Muscle layer of colon (tissue), 2 donors: ENCODE data around the gene UBTD2.

Experiments used
- H3K27ac ChIP-seq: one replicate; pipeline ENCODE4 v1.7.0; 2013; ENCODE audit warnings: low read depth, mild to moderate bottlenecking, low read length, moderate library complexity
- H3K27me3 ChIP-seq, 2 donors: one replicate each; pipeline ENCODE4 v1.7.0; 2013; ENCODE audit warnings: low read length in 2 of 2, mild to moderate bottlenecking in 2 of 2; ENCODE audit not compliant: insufficient read depth in 2 of 2, control insufficient read depth in 1 of 2
- H3K36me3 ChIP-seq: one replicate; pipeline ENCODE4 v1.7.0; 2013; ENCODE audit warnings: mild to moderate bottlenecking, low read length; ENCODE audit not compliant: insufficient read depth
- H3K4me1 ChIP-seq: one replicate; pipeline ENCODE4 v1.7.0; 2013; ENCODE audit warnings: mild to moderate bottlenecking, low read length; ENCODE audit not compliant: insufficient read depth
- H3K4me3 ChIP-seq, 2 donors: one replicate each; pipeline ENCODE4 v1.7.0; 2013; ENCODE audit warnings: low read length in 2 of 2, low read depth in 1 of 2, mild to moderate bottlenecking in 1 of 2, moderate library complexity in 1 of 2
- H3K9ac ChIP-seq: one replicate; pipeline ENCODE4 v1.7.0; 2013; ENCODE audit warnings: low read length
- H3K9me3 ChIP-seq: one replicate; pipeline ENCODE4 v1.7.0; 2013; ENCODE audit warnings: mild to moderate bottlenecking, low read length
- donor health status: abdominal sarcoma.
- donor health status: Adenocarcinoma of cecum.

Gene UBTD2

GRCh38 chr5:172243302-172243701 is 40.3 kb downstream of the UBTD2 start:
- H3K4me3 ChIP-seq, result no peak overlapping the region
- H3K4me1 ChIP-seq, result no peaks in the 10 kb centered on the region
- H3K9me3 ChIP-seq, result no peaks in the 10 kb centered on the region
- H3K36me3 ChIP-seq, result no peaks in the 10 kb centered on the region
- no peaks in the 10 kb centered on the region for H3K27me3 ChIP-seq
- H3K9ac ChIP-seq, result no peak overlapping the region
- no peak overlapping the region for H3K27ac ChIP-seq

- Histone ChIP-seq H3K36me3 (no peaks in the 10 kb centered on the region), H3K4me1 (no peaks in the 10 kb centered on the region), H3K27ac (no peak overlapping the region), H3K27me3 (no peaks in the 10 kb centered on the region), H3K9me3 (no peaks in the 10 kb centered on the region), H3K4me3 (no peak overlapping the region), H3K9ac (no peak overlapping the region)
These were observed 45.2 kb downstream of the UBTD2 start for GRCh38 chr5:172238334-172238733.

GRCh38 chr5:172235827-172236736 is 47.5 kb downstream of the UBTD2 start:
- H3K4me3 ChIP-seq, result no peak overlapping the region
- no peak overlapping the region for H3K27ac ChIP-seq
- no peak overlapping the region for H3K9ac ChIP-seq
- H3K9me3 ChIP-seq, result no peaks in the 10 kb centered on the region
- H3K4me1 ChIP-seq, result no peaks in the 10 kb centered on the region
- H3K36me3 ChIP-seq, result no peaks in the 10 kb centered on the region
- H3K27me3 ChIP-seq, result no peaks in the 10 kb centered on the region

- H3K27ac ChIP-seq, result no peak overlapping the region
- no peaks in the 10 kb centered on the region for H3K36me3 ChIP-seq
- H3K4me1 ChIP-seq, result no peaks in the 10 kb centered on the region
These were observed 48.3 kb downstream of the UBTD2 start for GRCh38 chr5:172235132-172235780.

GRCh38 chr5:172234031-172234430 is 49.5 kb downstream of the UBTD2 start:
- Histone ChIP-seq H3K9me3 (no peaks in the 10 kb centered on the region), H3K9ac (no peak overlapping the region), H3K4me3 (no peak overlapping the region), H3K36me3 (no peaks in the 10 kb centered on the region), H3K27ac (no peak overlapping the region), H3K27me3 (no peaks in the 10 kb centered on the region), H3K4me1 (no peaks in the 10 kb centered on the region)

More at GRCh38 chr5:172235132-172235780, 48.3 kb downstream of the UBTD2 start:
- Histone ChIP-seq H3K4me3 (no peak overlapping the region), H3K9ac (no peak overlapping the region), H3K9me3 (no peaks in the 10 kb centered on the region), H3K27me3 (no peaks in the 10 kb centered on the region)

DNA sequence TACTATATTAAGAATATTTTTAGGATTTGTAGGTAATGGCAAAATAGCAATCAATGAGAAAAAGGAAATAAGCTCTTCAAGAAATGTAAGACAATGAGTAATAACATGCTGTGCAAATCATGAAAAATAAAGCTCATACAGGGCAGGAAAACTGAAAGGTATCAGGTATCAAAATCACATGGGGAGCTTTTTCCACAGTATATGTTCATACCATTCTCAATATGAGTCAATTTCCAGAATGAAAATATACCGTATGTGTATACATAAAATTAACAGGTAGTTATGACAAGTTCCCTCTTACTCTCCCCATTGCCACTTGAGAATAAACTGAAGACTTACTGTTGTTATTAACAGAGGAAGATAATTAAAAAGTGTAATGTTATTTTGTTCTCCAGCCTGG is 53.7 kb downstream of the UBTD2 start:
- Histone ChIP-seq H3K4me3 (no peak overlapping the region), H3K36me3 (peaks cover 4% of the 10 kb centered on the region), H3K4me1 (no peaks in the 10 kb centered on the region), H3K27ac (no peak overlapping the region), H3K9me3 (no peaks in the 10 kb centered on the region), H3K9ac (no peak overlapping the region), H3K27me3 (no peaks in the 10 kb centered on the region)

DNA sequence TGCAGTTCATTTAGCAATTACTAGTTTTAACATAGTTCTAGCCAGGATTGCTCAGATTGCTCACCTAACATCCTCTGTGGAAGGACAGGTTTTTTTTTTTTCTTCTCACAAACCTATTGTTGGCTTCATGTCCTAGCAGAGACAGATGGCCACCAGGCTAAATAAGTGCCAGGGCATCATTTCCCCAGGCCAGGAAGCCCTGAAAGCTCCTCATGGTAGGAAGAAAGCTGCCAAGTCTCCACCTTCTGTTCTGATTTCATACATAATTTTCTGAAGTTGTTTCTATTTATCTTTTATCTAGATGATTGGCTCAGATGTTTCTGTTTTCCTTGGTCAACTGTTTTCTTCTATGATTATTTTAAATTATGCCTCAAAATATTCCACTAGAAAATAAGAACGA is 58.6 kb downstream of the UBTD2 start:
- no peak overlapping the region for H3K9ac ChIP-seq
- H3K4me3 ChIP-seq, result no peak overlapping the region
- H3K36me3 ChIP-seq, result peaks cover 4% of the 10 kb centered on the region
- H3K27ac ChIP-seq, result no peak overlapping the region
- no peaks in the 10 kb centered on the region for H3K4me1 ChIP-seq
- H3K9me3 ChIP-seq, result no peaks in the 10 kb centered on the region
- H3K27me3 ChIP-seq, result no peaks in the 10 kb centered on the region

DNA sequence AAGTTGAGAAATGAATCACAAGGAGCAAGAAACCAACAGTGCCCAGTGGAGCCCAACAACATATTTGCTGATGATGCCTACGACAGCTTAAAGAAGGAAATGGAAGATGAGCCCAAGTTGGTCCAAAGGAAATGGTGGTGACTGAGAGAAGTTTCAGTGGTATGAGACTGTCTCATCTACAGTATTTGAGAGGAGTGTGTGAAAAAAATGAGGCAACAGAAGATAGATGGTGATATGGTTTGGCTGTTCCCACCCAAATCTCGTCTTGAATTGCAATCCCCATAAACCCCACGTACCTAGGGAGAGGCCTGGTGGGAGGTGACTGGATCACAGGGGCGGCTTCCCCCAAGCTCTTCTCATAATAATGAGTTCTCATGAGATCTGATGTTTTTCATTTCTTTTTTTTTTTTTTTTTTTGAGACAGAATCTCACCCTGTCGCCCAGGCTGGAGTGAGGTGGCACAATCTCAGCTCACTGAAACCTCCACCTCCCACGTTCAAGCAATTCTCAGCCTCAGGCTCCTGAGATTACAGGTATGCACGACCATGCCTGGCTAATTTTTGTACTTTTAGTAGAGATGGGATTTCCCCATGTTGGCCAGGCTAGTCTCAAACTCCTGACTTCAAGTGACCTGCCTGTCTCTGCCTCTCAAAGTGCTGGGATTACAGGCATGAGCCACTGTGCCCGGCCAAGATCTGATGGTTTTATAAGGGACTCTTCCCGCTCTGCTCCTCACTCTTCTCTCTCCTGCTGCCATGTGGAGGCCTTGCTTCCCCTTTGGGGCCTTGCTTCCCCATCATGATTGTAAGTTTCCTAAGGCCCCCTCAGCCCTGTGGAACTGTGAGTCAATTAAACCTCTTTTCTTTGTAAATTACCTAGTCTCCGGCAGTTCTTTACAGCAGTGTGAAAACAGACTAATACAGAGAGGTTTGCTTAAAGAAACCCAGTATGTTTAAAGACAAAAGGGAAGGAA is 59.4 kb downstream of the UBTD2 start:
- H3K36me3 ChIP-seq, result peaks cover 4% of the 10 kb centered on the region
- H3K27me3 ChIP-seq, result no peaks in the 10 kb centered on the region
- no peaks in the 10 kb centered on the region for H3K4me1 ChIP-seq
- H3K27ac ChIP-seq, result no peak overlapping the region
- no peak overlapping the region for H3K4me3 ChIP-seq
- H3K9me3 ChIP-seq, result no peaks in the 10 kb centered on the region
- no peak overlapping the region for H3K9ac ChIP-seq

- H3K27me3 ChIP-seq, result no peaks in the 10 kb centered on the region
- peaks cover 2% of the 10 kb centered on the region for H3K36me3 ChIP-seq
- no peak overlapping the region for H3K9ac ChIP-seq
- H3K9me3 ChIP-seq, result no peaks in the 10 kb centered on the region
- no peak overlapping the region for H3K27ac ChIP-seq
- H3K4me3 ChIP-seq, result no peak overlapping the region
- H3K4me1 ChIP-seq, result no peaks in the 10 kb centered on the region
These were observed 64.3 kb downstream of the UBTD2 start for GRCh38 chr5:172219296-172219695.

GRCh38 chr5:172216345-172216744 is 67.2 kb downstream of the UBTD2 start:
- no peaks in the 10 kb centered on the region for H3K27me3 ChIP-seq
- peaks cover 11% of the 10 kb centered on the region for H3K36me3 ChIP-seq
- H3K27ac ChIP-seq, result no peak overlapping the region
- H3K4me3 ChIP-seq, result no peak overlapping the region
- no peaks in the 10 kb centered on the region for H3K4me1 ChIP-seq
- no peaks in the 10 kb centered on the region for H3K9me3 ChIP-seq
- no peak overlapping the region for H3K9ac ChIP-seq

- H3K9ac ChIP-seq, result no peak overlapping the region
- H3K4me1 ChIP-seq, result no peaks in the 10 kb centered on the region
- H3K36me3 ChIP-seq, result peaks cover 20% of the 10 kb centered on the region
- no peak overlapping the region for H3K4me3 ChIP-seq
- no peaks in the 10 kb centered on the region for H3K9me3 ChIP-seq
- H3K27me3 ChIP-seq, result no peaks in the 10 kb centered on the region
- H3K27ac ChIP-seq, result no peak overlapping the region
These were observed 70.4 kb downstream of the UBTD2 start for GRCh38 chr5:172213126-172213525.
